NCI-H510A treated with DMSO at 0.1 percent for 48 hours (cell line): ENCODE data around the gene OR10H1.
"Not testable (repeated sequence)": the region's sequence is repeated elsewhere in the genome, so short reads cannot be mapped to it uniquely, and the experiment has no call there.

Source experiments
- DNase-seq: peaks from one replicate; lab custom pipeline; 2025; lab: John Stamatoyannopoulos, UW

The OR10H1 gene

DNA sequence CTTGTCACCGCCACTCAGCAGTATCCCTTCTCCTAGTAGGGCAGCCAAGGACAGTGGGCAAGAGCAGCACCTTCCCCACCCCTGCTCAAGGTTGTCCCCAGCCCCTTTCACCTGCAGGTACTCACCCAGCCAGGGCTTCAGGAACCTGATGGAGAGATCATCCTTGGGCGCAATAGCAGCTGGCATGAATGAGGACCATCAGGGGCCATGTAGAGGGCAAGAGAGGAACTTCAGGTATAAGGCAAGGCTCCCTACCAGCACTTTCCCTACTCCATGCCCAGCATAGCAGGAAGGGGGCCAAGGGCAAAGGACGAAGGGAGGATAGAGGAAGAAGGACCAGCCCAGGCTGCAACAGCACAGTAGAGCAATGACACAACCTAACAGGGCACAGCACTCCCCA, 41.3 kb downstream of the OR10H1 start:
- DNase-seq, result not testable (repeated sequence)

DNA sequence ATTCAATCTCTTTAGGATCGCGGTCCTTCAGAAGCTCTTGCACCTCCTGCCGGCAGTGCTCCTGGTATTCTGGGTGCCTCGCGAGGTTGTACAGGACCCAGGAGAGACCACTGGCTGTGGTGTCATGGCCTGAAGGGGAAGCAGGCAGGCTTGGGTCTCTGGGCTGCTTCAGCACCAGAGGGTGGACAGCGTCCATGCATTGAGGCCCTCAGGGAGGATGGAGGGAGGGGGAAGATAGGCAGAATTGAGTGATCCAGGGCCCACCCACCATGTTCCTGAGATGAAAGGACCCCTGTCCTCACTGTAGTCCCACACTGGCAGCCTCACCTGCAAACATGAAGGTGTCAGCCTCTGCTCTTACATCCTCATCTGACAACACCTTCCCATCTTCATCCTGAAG, 45.9 kb downstream of the OR10H1 start:
- no peak for DNase-seq

DNA sequence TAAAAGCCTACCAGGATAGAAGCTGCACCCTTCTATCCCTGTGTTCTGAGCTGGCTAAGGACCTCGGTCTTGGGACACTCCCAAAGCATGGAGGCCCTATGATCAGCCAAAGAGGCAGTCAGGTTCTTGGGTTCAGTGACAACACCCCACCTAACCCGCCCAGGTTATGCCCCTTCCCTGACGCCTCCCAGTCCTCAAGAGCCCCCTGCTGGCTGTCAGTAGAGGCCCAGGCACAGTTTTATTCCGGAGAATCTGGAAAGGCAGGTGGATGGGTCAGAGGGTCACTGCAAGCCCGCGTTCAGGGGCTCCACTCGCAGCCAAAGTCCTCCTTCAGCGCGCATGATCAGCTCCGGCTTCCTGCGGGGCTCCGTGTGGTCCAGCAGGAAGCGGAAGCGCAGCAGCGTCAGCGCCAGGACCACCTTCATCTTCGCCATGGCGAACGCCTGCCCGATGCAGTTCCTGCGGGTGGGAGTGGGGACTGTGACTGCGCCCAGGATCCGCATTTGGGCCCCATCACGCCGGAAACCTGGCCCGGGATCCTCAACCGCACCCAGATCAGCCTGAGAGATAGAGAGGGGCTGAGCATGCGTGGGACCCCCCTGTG, 55.4 kb downstream of the OR10H1 start:
- DNase-seq, result no peak

DNA sequence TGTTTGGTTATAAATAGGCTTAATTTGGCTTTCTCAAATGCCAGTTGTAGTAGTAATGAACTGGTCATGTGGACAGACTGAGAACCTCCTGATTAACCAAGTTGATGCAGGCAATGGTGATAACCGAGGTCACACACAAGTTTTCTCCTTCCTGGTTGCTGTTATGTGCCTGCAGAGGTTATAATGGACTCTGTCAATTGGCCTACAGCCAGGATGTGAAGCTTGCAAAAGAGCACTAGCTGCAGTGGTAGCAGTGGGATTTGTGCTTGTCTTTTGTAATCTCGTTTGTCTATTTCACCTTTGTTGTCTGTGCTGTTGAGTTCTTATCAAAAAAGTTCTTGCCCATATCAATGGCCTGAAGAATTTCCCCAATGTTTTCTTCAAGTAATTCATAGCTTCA, 57.1 kb downstream of the OR10H1 start:
- no peak for DNase-seq
